HG02840 (cell line): ENCODE measurements around the gene RARRES1.

ENCODE experiments used
- ATAC-seq: cut with Tn5 transposase; IDR thresholded peaks from one replicate; pipeline ENCODE4 v1.9.1; 2021; ENCODE audit warnings: mild to moderate bottlenecking, moderate library complexity, moderate number of reproducible peaks; ENCODE audit not compliant: unreplicated experiment, low FRiP score

The RARRES1 gene

GRCh38 chr3:158649791-158650190 lies 82.5 kb downstream of the RARRES1 start:
- no peak for ATAC-seq
